HG02763 (cell line): ENCODE data around the gene MYL6.
"Not testable (repeated sequence)": the region's sequence is repeated elsewhere in the genome, so short reads cannot be mapped to it uniquely, and the experiment has no call there.

Source experiments
- ATAC-seq: cut with Tn5 transposase; IDR thresholded peaks from one replicate; pipeline ENCODE4 v1.9.1; 2021; ENCODE audit warnings: mild to moderate bottlenecking, moderate library complexity; ENCODE audit not compliant: unreplicated experiment

Gene MYL6

GRCh38 chr12:56189099-56189917 lies 31.1 kb downstream of the MYL6 start, which contains the start of gene SMARCC2:
SMARCC2 (minus strand) TSS chr12:56189483; CDS start chr12:56189461, 22 bp downstream.
- ATAC-seq: peak; percentile 82

DNA sequence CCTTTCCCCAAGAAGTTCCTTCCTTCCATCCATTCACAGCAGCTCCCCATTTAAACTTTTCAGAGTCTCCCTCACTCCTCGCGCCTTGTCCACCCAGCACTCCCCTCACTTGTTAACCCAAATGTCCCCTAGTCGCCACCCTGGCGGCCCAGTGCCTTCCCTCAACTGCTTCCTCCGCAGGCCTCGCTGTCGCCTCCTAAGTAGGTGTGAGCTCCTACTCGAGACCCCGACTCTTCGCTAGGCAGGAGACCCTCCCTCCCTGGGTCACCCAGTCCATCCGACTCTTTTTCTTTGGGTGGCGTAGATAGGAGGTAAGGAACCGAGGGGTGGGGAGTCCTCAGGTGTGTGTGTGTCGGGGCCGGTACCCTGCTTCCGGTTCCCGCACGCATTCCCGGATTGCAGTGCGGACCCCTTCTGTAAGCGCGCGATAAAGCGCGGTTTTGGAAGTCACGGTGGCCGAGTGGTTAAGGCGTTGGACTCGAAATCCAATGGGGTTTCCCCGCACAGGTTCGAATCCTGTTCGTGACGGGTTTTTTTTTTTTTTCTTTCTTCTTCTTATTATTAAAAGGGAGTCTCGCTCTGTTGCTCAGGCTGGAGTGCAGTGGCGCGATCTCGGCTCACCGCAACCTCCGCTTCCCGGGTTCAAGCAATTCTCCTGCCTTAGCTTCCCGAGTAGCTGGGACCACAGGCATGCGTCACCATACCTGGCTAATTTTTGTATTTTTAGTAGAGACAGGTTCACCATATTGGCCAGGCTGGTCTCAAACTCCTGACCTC lies 31.9 kb downstream of the MYL6 start:
- peak; percentile 28 for ATAC-seq

DNA sequence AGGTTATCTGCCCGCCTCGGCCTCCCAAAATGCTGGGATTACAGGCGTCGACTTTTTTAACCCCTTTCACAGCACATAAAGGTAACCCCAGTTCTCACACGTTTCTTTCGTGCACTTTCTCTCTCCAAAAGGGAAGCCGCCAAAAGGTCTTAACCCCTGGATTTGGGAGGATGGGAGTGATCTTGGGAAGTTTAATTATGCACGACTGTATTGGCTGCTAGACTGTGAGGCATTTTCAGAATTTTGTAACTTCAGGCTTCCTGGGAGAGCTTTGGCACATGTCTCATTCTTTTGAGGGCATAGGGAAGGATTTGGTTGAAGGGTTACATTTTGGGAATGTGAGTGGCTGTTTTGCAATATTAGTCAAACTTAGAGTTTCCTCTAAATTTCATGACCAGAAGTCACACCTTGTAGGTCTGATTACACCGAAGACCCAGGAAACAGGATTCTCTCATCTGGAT lies 32.6 kb downstream of the MYL6 start:
- ATAC-seq: no peak

GRCh38 chr12:56192582-56192981 lies 34.4 kb downstream of the MYL6 start:
- no peak for ATAC-seq

DNA sequence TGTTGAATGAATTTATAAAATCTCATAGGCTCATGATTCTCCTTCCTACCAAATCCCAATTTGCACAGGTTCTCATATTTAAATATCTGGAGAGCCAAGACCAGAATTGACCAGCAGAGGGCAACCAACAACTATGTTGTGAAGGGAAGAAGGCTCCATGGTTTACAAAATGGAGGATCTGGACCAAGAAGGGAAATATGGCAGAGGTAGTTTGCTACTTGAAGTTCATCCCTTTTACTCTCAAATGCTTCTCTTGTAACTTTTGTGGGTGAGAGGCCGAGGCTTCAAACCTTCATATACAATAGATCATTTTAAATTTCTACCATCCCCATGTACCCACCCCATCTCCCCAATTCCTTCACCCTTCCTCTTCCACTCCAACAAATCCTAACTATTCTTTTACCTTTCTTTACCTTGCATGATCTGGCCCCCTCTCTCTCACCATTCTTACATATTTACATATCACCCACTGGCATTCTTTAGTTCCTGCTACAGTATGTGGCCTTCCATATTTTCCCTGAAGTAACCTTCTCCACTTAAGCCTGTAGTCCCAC lies 34.9 kb downstream of the MYL6 start:
- no peak for ATAC-seq

- not testable (repeated sequence) for ATAC-seq
These were observed 38.8 kb downstream of the MYL6 start for GRCh38 chr12:56196818-56197550.

- no peak for ATAC-seq
These were observed 39.9 kb downstream of the MYL6 start for GRCh38 chr12:56197921-56198635.

DNA sequence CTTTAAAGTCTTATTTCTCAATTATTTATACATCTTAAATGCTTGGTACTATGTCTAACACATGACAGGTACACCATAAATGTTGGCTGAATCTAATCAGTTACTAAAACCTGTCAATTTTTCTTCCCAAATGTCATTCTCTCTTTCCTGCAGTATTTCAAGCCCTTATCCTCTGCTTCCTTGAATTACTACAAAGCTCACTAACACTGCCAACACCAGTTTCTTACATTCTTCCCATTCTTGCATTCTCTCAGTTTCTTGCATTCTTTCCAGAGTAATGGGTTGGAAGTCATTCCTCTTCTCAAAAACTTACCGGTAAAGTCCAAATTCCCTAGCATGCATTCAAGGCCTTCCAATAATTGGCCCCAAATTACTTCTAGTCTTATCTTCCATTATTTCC lies 40.7 kb downstream of the MYL6 start:
- ATAC-seq: no peak

DNA sequence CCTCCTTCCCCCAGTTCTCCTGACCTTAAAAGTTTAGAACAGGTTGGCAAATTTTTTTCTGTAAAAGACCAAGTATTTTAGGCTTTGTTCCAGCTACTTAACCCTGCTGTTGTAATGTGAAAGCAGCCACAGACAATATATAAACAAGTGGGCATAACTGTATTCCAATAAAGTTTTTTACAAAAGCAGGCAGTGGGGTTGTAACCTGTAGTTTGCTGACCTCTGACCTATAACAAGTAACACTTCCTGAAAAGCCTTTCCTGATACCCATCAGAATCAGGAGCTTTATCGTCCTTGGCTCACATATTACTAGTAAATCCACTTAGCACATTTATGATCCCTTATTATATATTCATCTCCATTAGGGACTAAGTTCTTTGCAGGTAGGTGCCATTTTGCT lies 44.2 kb downstream of the MYL6 start:
- no peak for ATAC-seq

DNA sequence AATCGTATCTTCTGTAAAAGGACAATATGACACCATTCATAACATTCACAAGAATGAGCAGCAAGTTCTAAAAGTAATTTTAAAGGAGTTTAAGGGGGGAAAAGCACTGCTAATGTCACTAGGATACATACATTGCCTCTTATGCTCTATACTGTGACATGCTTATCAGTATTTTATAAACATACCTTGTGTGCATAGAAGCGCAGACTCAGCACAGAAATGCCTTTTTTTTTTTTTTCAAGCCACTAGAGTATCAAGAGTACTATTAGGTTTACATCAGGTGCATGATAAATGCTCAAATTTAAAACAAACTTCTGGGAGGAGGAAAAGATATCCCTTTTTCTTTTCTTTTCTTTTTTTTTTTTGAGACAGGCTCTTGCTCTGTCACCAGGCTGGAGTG lies 44.7 kb downstream of the MYL6 start:
- no peak for ATAC-seq

- no peak for ATAC-seq
These were observed 46.1 kb downstream of the MYL6 start for GRCh38 chr12:56204275-56204674.

GRCh38 chr12:56205445-56205844 lies 47.3 kb downstream of the MYL6 start:
- no peak for ATAC-seq

GRCh38 chr12:56206452-56207166 lies 48.5 kb downstream of the MYL6 start:
- no peak for ATAC-seq

GRCh38 chr12:56208006-56208405 lies 49.8 kb downstream of the MYL6 start:
- ATAC-seq: no peak
